ENCODE measurements around the gene ROPN1L. TPM values are rescaled to one million over a fixed set of nuclear protein-coding genes. Genes with fewer than 3 reads are reported as not detected.

Gene ROPN1L
- total and polyA plus RNA-seq, 2 donors (not counting 1 experiment from before 2014, with no cell fraction given) = 0.91 TPM; not detected in 1

GRCh38 chr5:10457682-10458574, 16.2 kb downstream of the ROPN1L start:
- Mint-ChIP-seq H3K4me3 (no peak overlapping the region), H3K4me1 (no peaks in the 10 kb centered on the region), H3K27ac (no peak overlapping the region), H3K9me3 (ENCODE audit: insufficient read depth) (no peaks in the 10 kb centered on the region), H3K27me3 (no peaks in the 10 kb centered on the region)
- CTCF ChIA-PET = interaction anchor here (11.2 kb wide), 1 partner anchor 169 kb away, joined by 326 read pairs; no protein-coding TSS in a partner anchor
- ATAC-seq (ENCODE audit: low read depth) (no peak), DNase-seq (no peak)
- no peak overlapping the region for H3K27ac ChIP-seq (ENCODE audit: low read length in 2 of 2)
- no peak for TF ChIP-seq EZH2 (IDR thresholded peaks at IDR 0.05; ENCODE audit: borderline replicate concordance, insufficient read depth, low read depth, low read length, poor library complexity, severe bottlenecking)
- no peak for TF ChIP-seq CTCF (IDR thresholded peaks at IDR 0.05)
- H2AFZ ChIP-seq (ENCODE audit: insufficient read depth, low read depth, low read length, poor library complexity, severe bottlenecking) = no peak overlapping the region
- intact Hi-C loops (cut with micrococcal nuclease) = no loop called here
- no peaks in the 10 kb centered on the region for H3K36me3 ChIP-seq (replicated peaks in 1 of 2; ENCODE audit: control extremely low read depth in 1 of 2, control insufficient read depth in 1 of 2, extremely low read depth in 1 of 2, insufficient read depth in 2 of 2, low read length in 1 of 2)
- no peak overlapping the region for H3K4me3 ChIP-seq (ENCODE audit: control extremely low read depth in 1 of 5, extremely low read depth in 1 of 5, insufficient read depth in 1 of 5, low read depth in 2 of 5, low read length in 4 of 5)
- POLR2A ChIA-PET = no interaction called here
- H3K9ac ChIP-seq (ENCODE audit: low read length) = no peak overlapping the region
- H3K4me1 ChIP-seq (ENCODE audit: control insufficient read depth in 2 of 2, insufficient read depth in 2 of 2, low read length in 2 of 2) = no peaks in the 10 kb centered on the region
- no peaks in the 10 kb centered on the region for H4K20me1 ChIP-seq (ENCODE audit: control insufficient read depth, insufficient read depth, low read length, poor library complexity, severe bottlenecking)
- H3K79me2 ChIP-seq (ENCODE audit: control insufficient read depth, insufficient read depth, low read length) = no peaks in the 10 kb centered on the region
- H3K4me2 ChIP-seq (replicated peaks; ENCODE audit: low read depth, low read length, poor library complexity, severe bottlenecking) = no peak overlapping the region
- no peaks in the 10 kb centered on the region for H3K27me3 ChIP-seq (replicated peaks in 1 of 4; ENCODE audit: control extremely low read depth in 1 of 4, control insufficient read depth in 3 of 4, insufficient read depth in 4 of 4, low read length in 3 of 4)
- H3K9me3 ChIP-seq (ENCODE audit: control extremely low read depth in 1 of 3, control insufficient read depth in 2 of 3, insufficient read depth in 1 of 3, low read length in 2 of 3) = no peaks in the 10 kb centered on the region
- WGBS (ENCODE audit: insufficient coverage) = 94% methylated on average over 20 of the region's 23 CpGs
